Measurements from ENCODE around the gene HIF1A.

Gene HIF1A

DNA sequence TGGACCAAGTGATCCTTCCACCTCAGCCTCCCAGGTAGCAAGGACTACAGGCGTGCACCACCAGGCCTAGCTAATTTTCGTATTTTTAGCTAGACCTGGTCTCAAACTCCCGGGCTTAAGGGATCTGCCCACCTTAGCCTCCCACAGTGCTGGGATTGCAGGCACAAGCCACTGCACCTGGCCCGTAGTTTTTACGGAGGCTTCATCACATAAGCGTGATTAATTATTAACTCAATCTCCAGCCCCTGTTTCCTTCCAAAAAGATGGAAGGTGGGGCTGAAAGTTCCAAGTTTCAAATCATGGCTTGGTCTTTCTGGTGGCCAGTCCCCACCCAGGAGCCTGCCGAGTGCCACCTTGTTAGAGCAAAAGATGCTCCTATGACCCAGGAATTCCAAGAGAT lies 22.5 kb upstream of the HIF1A start:
- no peak overlapping the region for H3K27ac ChIP-seq
- TF ChIP-seq, protein P1, sequence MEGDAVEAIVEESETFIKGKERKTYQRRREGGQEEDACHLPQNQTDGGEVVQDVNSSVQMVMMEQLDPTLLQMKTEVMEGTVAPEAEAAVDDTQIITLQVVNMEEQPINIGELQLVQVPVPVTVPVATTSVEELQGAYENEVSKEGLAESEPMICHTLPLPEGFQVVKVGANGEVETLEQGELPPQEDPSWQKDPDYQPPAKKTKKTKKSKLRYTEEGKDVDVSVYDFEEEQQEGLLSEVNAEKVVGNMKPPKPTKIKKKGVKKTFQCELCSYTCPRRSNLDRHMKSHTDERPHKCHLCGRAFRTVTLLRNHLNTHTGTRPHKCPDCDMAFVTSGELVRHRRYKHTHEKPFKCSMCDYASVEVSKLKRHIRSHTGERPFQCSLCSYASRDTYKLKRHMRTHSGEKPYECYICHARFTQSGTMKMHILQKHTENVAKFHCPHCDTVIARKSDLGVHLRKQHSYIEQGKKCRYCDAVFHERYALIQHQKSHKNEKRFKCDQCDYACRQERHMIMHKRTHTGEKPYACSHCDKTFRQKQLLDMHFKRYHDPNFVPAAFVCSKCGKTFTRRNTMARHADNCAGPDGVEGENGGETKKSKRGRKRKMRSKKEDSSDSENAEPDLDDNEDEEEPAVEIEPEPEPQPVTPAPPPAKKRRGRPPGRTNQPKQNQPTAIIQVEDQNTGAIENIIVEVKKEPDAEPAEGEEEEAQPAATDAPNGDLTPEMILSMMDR (IDR thresholded peaks at IDR 0.05) = no peak
- TF ChIP-seq ZFX (IDR thresholded peaks at IDR 0.05; ENCODE audit: borderline replicate concordance) = no peak

DNA sequence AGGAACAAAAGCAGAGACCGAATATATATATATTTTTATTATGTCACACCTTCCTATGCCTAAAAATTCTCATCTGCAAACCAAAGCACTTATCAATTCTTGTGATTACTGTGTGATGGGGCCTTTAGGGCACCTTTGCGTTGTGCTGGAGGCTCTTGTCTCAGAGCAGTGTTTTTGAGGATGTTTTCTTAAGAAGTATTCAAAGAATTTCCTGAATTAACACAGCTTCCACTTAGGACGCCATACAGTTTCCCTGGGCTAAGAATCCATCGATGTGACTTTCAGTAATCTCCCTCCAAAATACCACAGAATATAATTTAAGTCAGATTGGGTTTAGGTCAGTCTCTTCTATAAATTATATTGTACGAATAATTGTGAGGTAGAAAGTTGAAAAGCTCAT lies 22.0 kb upstream of the HIF1A start:
- H3K27ac ChIP-seq = no peak overlapping the region
- no peak for TF ChIP-seq ZFX (IDR thresholded peaks at IDR 0.05; ENCODE audit: borderline replicate concordance)
- TF ChIP-seq, protein P1 (IDR thresholded peaks at IDR 0.05) = no peak

GRCh38 chr14:61675291-61675690 lies 20.0 kb upstream of the HIF1A start:
- H3K27ac ChIP-seq = no peak overlapping the region
- TF ChIP-seq ZFX (IDR thresholded peaks at IDR 0.05; ENCODE audit: borderline replicate concordance) = no peak
- TF ChIP-seq, protein P1 (IDR thresholded peaks at IDR 0.05) = no peak

DNA sequence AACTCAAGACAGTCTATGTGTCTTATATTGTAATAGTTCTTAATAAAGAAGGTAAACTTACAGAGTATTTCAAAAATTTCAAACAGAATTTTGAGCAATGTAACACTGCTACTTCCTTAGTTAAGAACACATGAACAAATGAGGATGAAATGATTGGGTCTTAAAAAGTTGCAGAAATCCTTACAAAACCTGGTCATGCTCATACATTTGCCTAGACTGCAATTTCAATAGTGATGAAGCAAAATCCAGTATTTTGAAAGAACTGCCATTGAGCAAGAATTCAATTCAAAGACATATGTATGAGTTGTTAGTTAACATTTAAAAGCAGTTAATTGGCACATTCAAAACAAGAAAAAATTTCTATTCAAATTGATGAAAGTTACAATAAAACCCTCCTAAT lies 17.8 kb upstream of the HIF1A start:
- TF ChIP-seq, protein P1 (IDR thresholded peaks at IDR 0.05) = no peak
- TF ChIP-seq ZFX (IDR thresholded peaks at IDR 0.05; ENCODE audit: borderline replicate concordance) = no peak
- H3K27ac ChIP-seq = no peak overlapping the region

DNA sequence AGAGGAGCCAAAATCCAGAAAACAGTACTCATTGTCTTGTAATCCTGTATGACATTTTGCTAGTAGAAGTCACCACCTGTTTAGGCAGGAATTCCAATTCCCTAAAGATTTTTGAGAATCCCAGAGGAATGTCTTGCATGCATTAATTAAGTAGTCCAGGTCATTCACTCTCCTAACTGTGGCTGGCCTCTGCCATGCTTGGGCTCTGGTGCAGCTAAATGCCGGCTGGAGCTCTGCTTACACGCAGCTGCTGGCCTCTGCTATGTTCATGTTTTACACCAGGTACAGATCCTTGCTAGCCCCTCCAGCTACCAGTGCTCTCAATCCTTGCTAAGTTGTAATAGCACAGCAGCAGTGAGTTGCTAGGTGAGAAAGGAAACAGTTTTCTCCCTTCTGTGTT lies 16.3 kb upstream of the HIF1A start:
- no peak overlapping the region for H3K27ac ChIP-seq
- TF ChIP-seq, protein P1 (IDR thresholded peaks at IDR 0.05) = no peak
- no peak for TF ChIP-seq ZFX (IDR thresholded peaks at IDR 0.05; ENCODE audit: borderline replicate concordance)

GRCh38 chr14:61681413-61681812 lies 13.9 kb upstream of the HIF1A start:
- no peak for TF ChIP-seq ZFX (IDR thresholded peaks at IDR 0.05; ENCODE audit: borderline replicate concordance)
- TF ChIP-seq, protein P1 (IDR thresholded peaks at IDR 0.05) = no peak
- H3K27ac ChIP-seq = no peak overlapping the region

DNA sequence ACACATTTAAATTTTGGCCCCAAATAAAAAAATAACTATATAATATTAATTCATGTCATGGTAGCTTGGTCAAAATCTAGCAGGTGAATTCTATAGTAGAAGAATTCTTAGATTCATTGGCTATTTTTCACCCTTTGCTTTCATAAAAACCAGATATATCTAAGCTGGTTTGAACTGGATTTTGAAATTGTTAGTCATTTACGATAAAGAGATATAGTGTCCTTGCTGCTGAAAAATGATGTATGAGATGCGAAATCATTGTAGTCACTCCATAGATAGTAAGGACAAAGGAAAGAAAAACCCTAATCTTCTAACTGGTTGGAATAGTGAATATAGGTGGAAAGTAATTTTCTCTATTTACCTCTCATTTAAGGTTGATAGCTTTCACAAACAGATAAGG lies 12.2 kb upstream of the HIF1A start:
- no peak for TF ChIP-seq ZFX (IDR thresholded peaks at IDR 0.05; ENCODE audit: borderline replicate concordance)
- TF ChIP-seq, protein P1 (IDR thresholded peaks at IDR 0.05) = no peak
- no peak overlapping the region for H3K27ac ChIP-seq

Measured in 22Rv1 (cell line).